GM18870 (cell line): ENCODE measurements around the gene RPL28.

Source experiments
- ATAC-seq: cut with Tn5 transposase; IDR thresholded peaks from one replicate; pipeline ENCODE4 v1.9.1; 2021; ENCODE audit warnings: moderate library complexity; ENCODE audit not compliant: unreplicated experiment

Gene RPL28

GRCh38 chr19:55353356-55353802 is 32.4 kb upstream of the RPL28 start:
- no peak for ATAC-seq

GRCh38 chr19:55353803-55354697 is 31.7 kb upstream of the RPL28 start:
- no peak for ATAC-seq

- ATAC-seq, result no peak
Measured at GRCh38 chr19:55354698-55355212, 31.0 kb upstream of the RPL28 start, which contains the start of gene COX6B2. Gene COX6B2, minus strand, starts transcription at chr19:55354719. Its CDS starts 198 bp downstream, at chr19:55354521.

GRCh38 chr19:55355213-55355821 is 30.4 kb upstream of the RPL28 start:
- no peak for ATAC-seq

GRCh38 chr19:55358493-55358892 is 27.2 kb upstream of the RPL28 start:
- no peak for ATAC-seq

GRCh38 chr19:55358943-55359908 is 26.5 kb upstream of the RPL28 start:
- no peak for ATAC-seq

- ATAC-seq, result no peak
Measured at GRCh38 chr19:55360902-55361301, 24.8 kb upstream of the RPL28 start.

- ATAC-seq, result no peak
Measured at GRCh38 chr19:55362174-55362989, 23.4 kb upstream of the RPL28 start.

- no peak for ATAC-seq
Measured at GRCh38 chr19:55362990-55363716, 22.6 kb upstream of the RPL28 start, which contains the start of gene GARIN5B. Gene GARIN5B, minus strand, starts transcription at chr19:55363260. Its CDS starts 194 bp downstream, at chr19:55363066.

GRCh38 chr19:55365245-55365644 is 20.5 kb upstream of the RPL28 start:
- no peak for ATAC-seq

GRCh38 chr19:55365964-55366363 is 19.8 kb upstream of the RPL28 start:
- ATAC-seq, result no peak

- ATAC-seq, result no peak
Measured at GRCh38 chr19:55366790-55367189, 18.9 kb upstream of the RPL28 start.

- ATAC-seq, result no peak
Measured at GRCh38 chr19:55368106-55368505, 17.6 kb upstream of the RPL28 start.

GRCh38 chr19:55368701-55369563 is 16.8 kb upstream of the RPL28 start:
- ATAC-seq, result no peak

- ATAC-seq, result no peak
Measured at GRCh38 chr19:55369653-55370304, 16.0 kb upstream of the RPL28 start.

GRCh38 chr19:55370305-55370988 is 15.3 kb upstream of the RPL28 start, which contains the start of gene IL11:
Gene IL11, minus strand, starts transcription at chr19:55370463. Its CDS starts 153 bp downstream, at chr19:55370310.
- ATAC-seq, result no peak
